HG03280 (cell line): ENCODE data around the gene ABHD1.

Experiments used
- ATAC-seq: cut with Tn5 transposase; IDR thresholded peaks from one replicate; pipeline ENCODE4 v1.9.1; 2021; ENCODE audit warnings: mild to moderate bottlenecking, moderate library complexity; ENCODE audit not compliant: unreplicated experiment

Gene ABHD1

GRCh38 chr2:27086724-27087593 is 36.7 kb upstream of the ABHD1 start, which contains the start of gene KHK:
Gene KHK, plus strand, starts transcription at chr2:27086772. Its CDS starts 488 bp downstream, at chr2:27087260.
- peak; percentile 7 for ATAC-seq

GRCh38 chr2:27087823-27088410 is 35.7 kb upstream of the ABHD1 start:
- no peak for ATAC-seq

GRCh38 chr2:27088634-27089033 is 35.0 kb upstream of the ABHD1 start:
- ATAC-seq: no peak

- no peak for ATAC-seq
These were observed 34.3 kb upstream of the ABHD1 start for GRCh38 chr2:27089111-27089954.

- ATAC-seq: no peak
These were observed 31.6 kb upstream of the ABHD1 start for GRCh38 chr2:27091746-27092695.

GRCh38 chr2:27092696-27093429 is 30.8 kb upstream of the ABHD1 start:
- ATAC-seq: no peak

GRCh38 chr2:27093430-27094352 is 29.9 kb upstream of the ABHD1 start:
- ATAC-seq: no peak

- ATAC-seq: no peak
These were observed 29.1 kb upstream of the ABHD1 start for GRCh38 chr2:27094353-27094984.

GRCh38 chr2:27095427-27095744 is 28.2 kb upstream of the ABHD1 start:
- no peak for ATAC-seq

GRCh38 chr2:27095745-27096651 is 27.6 kb upstream of the ABHD1 start:
- no peak for ATAC-seq

GRCh38 chr2:27096748-27097297 is 26.8 kb upstream of the ABHD1 start:
- no peak for ATAC-seq

- ATAC-seq: no peak
These were observed 26.3 kb upstream of the ABHD1 start for GRCh38 chr2:27097341-27097740.

- ATAC-seq: no peak
These were observed 24.2 kb upstream of the ABHD1 start for GRCh38 chr2:27099334-27099955.

GRCh38 chr2:27100036-27100435 is 23.6 kb upstream of the ABHD1 start:
- ATAC-seq: no peak

- no peak for ATAC-seq
These were observed 21.3 kb upstream of the ABHD1 start for GRCh38 chr2:27102329-27102728.

- no peak for ATAC-seq
These were observed 17.6 kb upstream of the ABHD1 start for GRCh38 chr2:27105981-27106380.
